OCI-LY1 (cell line): ENCODE measurements around the gene SMIM7.

Source experiments
- EZH2 ChIP-seq: fragments of 200-600 bp; sonication (generic), shearing (Covaris generic); IDR thresholded peaks from 2 replicates; pipeline ENCODE4 v1.8.0; 2017; ENCODE audit warnings: borderline replicate concordance, mixed run types, mild to moderate bottlenecking, antibody characterized with exemption, low read length, moderate library complexity, mixed read lengths
- TF ChIP-seq, protein P1 (sequence below): fragments of 200-600 bp; sonication (generic), shearing (Covaris generic); IDR thresholded peaks from 2 replicates; pipeline ENCODE4 v1.5.1; 2017; ENCODE audit warnings: mild to moderate bottlenecking, antibody characterized with exemption, low read length, moderate library complexity, mixed read lengths

DNA sequence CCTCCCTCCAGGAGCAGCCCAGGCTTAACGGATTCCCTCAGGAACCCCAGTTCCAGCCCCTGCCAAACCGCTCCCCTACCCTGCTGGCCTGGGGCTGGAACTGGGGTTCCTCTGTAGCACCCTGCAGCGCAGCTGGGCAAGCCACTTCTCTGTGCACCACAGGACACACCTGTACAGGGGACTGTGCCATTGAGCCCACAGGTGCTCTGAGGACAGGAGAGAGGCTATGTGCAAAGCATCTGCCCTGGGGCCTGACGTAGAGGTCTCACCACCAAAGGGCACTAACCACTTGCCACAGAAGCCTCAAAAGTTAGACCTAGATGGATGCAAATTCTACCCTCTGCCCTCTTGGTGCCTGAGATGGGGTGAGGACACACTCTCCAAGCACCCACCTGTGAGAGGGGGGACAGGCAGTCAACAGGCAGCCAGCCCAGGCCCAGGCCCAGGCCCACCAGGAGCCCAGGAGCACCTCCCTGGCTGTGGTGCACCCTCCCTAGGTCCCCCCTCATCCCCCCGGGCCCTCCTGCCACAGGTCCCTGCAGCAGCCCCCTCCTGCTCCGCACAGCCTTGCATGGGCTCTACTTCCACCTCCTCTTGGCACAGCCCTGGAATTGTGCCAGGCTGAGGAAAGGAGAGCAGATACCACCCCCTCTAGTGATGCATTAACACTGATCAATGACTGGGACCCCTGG is 60.1 kb downstream of the SMIM7 start:
- TF ChIP-seq, protein P1, sequence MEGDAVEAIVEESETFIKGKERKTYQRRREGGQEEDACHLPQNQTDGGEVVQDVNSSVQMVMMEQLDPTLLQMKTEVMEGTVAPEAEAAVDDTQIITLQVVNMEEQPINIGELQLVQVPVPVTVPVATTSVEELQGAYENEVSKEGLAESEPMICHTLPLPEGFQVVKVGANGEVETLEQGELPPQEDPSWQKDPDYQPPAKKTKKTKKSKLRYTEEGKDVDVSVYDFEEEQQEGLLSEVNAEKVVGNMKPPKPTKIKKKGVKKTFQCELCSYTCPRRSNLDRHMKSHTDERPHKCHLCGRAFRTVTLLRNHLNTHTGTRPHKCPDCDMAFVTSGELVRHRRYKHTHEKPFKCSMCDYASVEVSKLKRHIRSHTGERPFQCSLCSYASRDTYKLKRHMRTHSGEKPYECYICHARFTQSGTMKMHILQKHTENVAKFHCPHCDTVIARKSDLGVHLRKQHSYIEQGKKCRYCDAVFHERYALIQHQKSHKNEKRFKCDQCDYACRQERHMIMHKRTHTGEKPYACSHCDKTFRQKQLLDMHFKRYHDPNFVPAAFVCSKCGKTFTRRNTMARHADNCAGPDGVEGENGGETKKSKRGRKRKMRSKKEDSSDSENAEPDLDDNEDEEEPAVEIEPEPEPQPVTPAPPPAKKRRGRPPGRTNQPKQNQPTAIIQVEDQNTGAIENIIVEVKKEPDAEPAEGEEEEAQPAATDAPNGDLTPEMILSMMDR: no peak
- TF ChIP-seq EZH2: no peak
